ENCODE data around the gene GCLM.

GRCh38 chr1:93908394-93909145 is 660 bp downstream of the GCLM start:
- TF ChIP-seq POLR2AphosphoS5 (IDR thresholded peaks at IDR 0.05; ENCODE audit: low read depth, low read length): no peak
- no peak for TF ChIP-seq POLR2A (IDR thresholded peaks at IDR 0.05; ENCODE audit: low read depth, low read length)
- no peak for TF ChIP-seq PAX5 (IDR thresholded peaks at IDR 0.05; ENCODE audit: insufficient read depth, low read length, severe bottlenecking)
- no peak for TF ChIP-seq SPI1 (IDR thresholded peaks at IDR 0.05; ENCODE audit: low read depth, low read length)

All from GM12891 (cell line).